Ishikawa (cell line): ENCODE data around the gene EIF4E.

ENCODE experiments used
- CEBPB ChIP-seq: IDR thresholded peaks from 2 replicates; pipeline ENCODE4 v1.6.1; 2012
- CREB1 ChIP-seq: IDR thresholded peaks from 2 replicates; pipeline ENCODE4 v1.6.1; 2012; ENCODE audit warnings: low read depth
- EGR1 ChIP-seq: IDR thresholded peaks from 2 replicates; pipeline ENCODE4 v1.6.1; 2012
- EP300 ChIP-seq: IDR thresholded peaks from 2 replicates; pipeline ENCODE4 v1.6.1; 2012; ENCODE audit warnings: borderline replicate concordance
- FOXM1 ChIP-seq: IDR thresholded peaks from 2 replicates; pipeline ENCODE4 v1.6.1; 2012; ENCODE audit warnings: low read depth, borderline replicate concordance
- NFIC ChIP-seq: IDR thresholded peaks from 2 replicates; pipeline ENCODE4 v1.6.1; 2012
- RAD21 ChIP-seq: IDR thresholded peaks from 2 replicates; pipeline ENCODE4 v1.6.1; 2012; ENCODE audit warnings: low read depth
- REST ChIP-seq: IDR thresholded peaks from 2 replicates; pipeline ENCODE4 v1.6.1; 2012; ENCODE audit warnings: low read depth, mild to moderate bottlenecking
- TAF1 ChIP-seq: IDR thresholded peaks from 2 replicates; pipeline ENCODE4 v1.6.1; 2012; ENCODE audit warnings: low read depth, mild to moderate bottlenecking
- TCF12 ChIP-seq: IDR thresholded peaks from 2 replicates; pipeline ENCODE4 v1.6.1; 2012; ENCODE audit warnings: low read depth
- TEAD4 ChIP-seq: IDR thresholded peaks from 2 replicates; pipeline ENCODE4 v1.6.1; 2012
- USF1 ChIP-seq: IDR thresholded peaks from 2 replicates; pipeline ENCODE4 v1.6.1; 2012
- YY1 ChIP-seq: IDR thresholded peaks from 2 replicates; pipeline ENCODE4 v1.6.1; 2012; ENCODE audit warnings: low read depth
- ZBTB7A ChIP-seq: IDR thresholded peaks from 2 replicates; pipeline ENCODE4 v1.6.1; 2012; ENCODE audit warnings: low read depth
- TF ChIP-seq, protein P1 (sequence below): IDR thresholded peaks from 2 replicates; pipeline ENCODE4 v1.6.1; 2012

EIF4E gene

DNA sequence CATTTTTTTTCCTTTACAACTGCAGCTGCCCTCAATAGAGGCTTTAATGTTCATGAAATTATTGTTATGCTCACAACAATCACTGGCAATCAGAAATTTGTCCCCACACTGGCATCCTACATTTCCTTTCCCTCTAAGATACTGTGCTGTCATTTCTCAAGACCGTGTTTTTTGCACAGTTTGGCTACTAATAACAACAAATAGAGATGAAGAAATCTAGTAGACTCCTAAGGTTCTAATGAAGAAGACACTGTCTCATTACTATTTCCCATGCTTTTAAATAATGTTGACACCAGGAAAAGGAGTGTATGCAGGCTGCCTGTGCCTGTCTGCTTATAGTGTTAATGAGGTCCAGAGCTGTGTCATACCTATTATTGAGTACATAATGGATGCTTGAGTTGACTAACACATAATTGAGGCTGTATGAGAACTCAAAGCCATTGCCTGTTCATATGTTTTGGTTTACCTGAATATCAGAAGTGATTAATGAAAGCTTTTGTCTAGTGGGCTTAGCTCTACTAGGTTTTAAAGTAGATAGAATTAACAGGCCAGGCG is 1.5 kb upstream of the EIF4E start:
- TF ChIP-seq TEAD4, result no peak
- TF ChIP-seq YY1, result no peak
- no peak for TF ChIP-seq CEBPB
- TF ChIP-seq TCF12, result no peak
- TF ChIP-seq EP300, result no peak
- no peak for TF ChIP-seq CREB1
- TF ChIP-seq REST, result no peak
- TF ChIP-seq RAD21, result no peak

GRCh38 chr4:98929341-98930267 is 671 bp upstream of the EIF4E start:
- peak; percentile 13 for TF ChIP-seq TAF1
- no peak for TF ChIP-seq RAD21
- TF ChIP-seq CREB1, result peak; percentile 34; the same call in 1 of the 2 replicates
- no peak; the same call in 1 of the 2 replicates for TF ChIP-seq NFIC
- TF ChIP-seq EGR1, result no peak
- no peak for TF ChIP-seq CEBPB
- TF ChIP-seq, protein P1, sequence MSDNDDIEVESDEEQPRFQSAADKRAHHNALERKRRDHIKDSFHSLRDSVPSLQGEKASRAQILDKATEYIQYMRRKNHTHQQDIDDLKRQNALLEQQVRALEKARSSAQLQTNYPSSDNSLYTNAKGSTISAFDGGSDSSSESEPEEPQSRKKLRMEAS, result peak; percentile 63; the same call in 1 of the 2 replicates

DNA sequence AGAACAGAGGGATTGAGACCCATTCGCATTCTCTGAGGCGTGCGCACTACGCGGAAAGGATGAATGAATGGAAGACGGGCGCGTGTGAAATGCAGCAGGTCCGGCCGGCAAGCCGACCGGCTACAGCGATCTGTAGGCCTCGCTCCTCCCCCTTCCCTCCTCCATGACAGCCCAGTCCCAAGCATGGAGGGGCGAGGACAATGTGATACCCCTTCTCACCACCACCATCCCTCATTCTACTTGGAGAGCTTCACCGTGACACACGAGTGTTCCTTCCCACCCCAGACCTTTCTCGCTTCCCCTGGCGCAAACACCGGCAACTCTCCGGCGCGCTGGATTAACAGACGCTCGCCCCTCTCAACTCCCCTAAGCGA is 815 bp downstream of the EIF4E start:
- TF ChIP-seq NFIC (no peak), REST (no peak), TAF1 (no peak; the same call in 1 of the 2 replicates), TCF12 (no peak), ZBTB7A (no peak), FOXM1 (no peak), CEBPB (no peak), EGR1 (no peak), RAD21 (no peak), YY1 (peak; percentile 78; the same call in 1 of the 2 replicates), TEAD4 (peak; percentile 4; the same call in 1 of the 2 replicates), USF1 (peak; percentile 10; the same call in 1 of the 2 replicates), CREB1 (no peak), EP300 (no peak)
- TF ChIP-seq, protein P1, result peak; percentile 67

DNA sequence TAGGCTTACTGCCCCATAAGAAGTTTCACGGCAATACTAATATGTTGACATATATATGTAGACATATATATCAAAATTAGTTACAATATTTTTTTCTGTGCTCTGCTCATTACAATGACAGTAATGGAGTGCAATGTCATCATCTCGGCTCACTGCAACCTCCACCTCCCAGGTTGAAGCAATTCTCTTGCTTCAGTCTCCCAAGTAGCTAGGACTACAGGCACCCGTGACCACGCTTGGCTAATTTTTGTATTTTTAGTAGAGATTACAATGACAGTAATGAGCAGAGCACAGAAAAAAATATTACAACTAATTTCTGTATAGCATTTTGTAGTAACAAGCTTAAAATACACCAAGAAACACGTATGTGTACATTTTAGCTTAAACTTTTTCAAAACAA is 7.6 kb downstream of the EIF4E start:
- no peak for TF ChIP-seq YY1
- no peak for TF ChIP-seq TAF1
- no peak for TF ChIP-seq EGR1
- no peak for TF ChIP-seq FOXM1
- no peak for TF ChIP-seq CEBPB
- no peak for TF ChIP-seq TEAD4
- no peak for TF ChIP-seq ZBTB7A
- TF ChIP-seq NFIC, result no peak
- TF ChIP-seq USF1, result no peak
- TF ChIP-seq CREB1, result no peak
- no peak for TF ChIP-seq EP300

- TF ChIP-seq, protein P1, result no peak
- TF ChIP-seq ZBTB7A, result no peak
- TF ChIP-seq EGR1, result no peak
- no peak for TF ChIP-seq CEBPB
These were observed 8.9 kb downstream of the EIF4E start for GRCh38 chr4:98919996-98920395.
